Tibial nerve (tissue), 4 donors: ENCODE results near the gene CASTOR1. TPM values are rescaled to one million over a fixed set of nuclear protein-coding genes. Genes with fewer than 3 reads are reported as not detected.
A peak's percentile ranks its signal among the peaks of the same experiment; 100 is the strongest.

Source experiments
- DNase-seq, 2 donors: peaks; one replicate each; pipeline ENCODE4 v3.0.0-alpha.2; 2019; ENCODE audit warnings: low spot score in 2 of 2
- H3K27ac ChIP-seq, 4 donors: fragments of 200-600 bp; sonication (generic) in 3 of 4; one replicate each; pipeline ENCODE4 v1.5.1; 2017 to 2019; ENCODE audit warnings: mild to moderate bottlenecking in 1 of 4
- H3K27me3 ChIP-seq, 2 donors: fragments of 200-600 bp; sonication (generic) in 1 of 2; one replicate each; pipeline versions ENCODE4 v1.5.1 to v1.6.0; 2017 to 2019
- H3K36me3 ChIP-seq, 3 donors: fragments of 200-600 bp; sonication (generic); one replicate each; pipeline ENCODE4 v1.5.1; 2018 to 2019
- H3K4me1 ChIP-seq, 4 donors: fragments of 200-600 bp; sonication (generic) in 3 of 4; one replicate each; pipeline ENCODE4 v1.5.1; 2017 to 2019
- H3K4me3 ChIP-seq, 4 donors: fragments of 200-600 bp; sonication (generic) in 3 of 4; one replicate each; pipeline ENCODE4 v1.5.1; 2017 to 2019; ENCODE audit warnings: mild to moderate bottlenecking in 1 of 4, moderate library complexity in 1 of 4
- H3K9me3 ChIP-seq, 4 donors: fragments of 200-600 bp; sonication (generic) in 3 of 4; one replicate each; pipeline ENCODE4 v1.5.1; 2017 to 2019
- EP300 ChIP-seq, 2 donors: sonication (generic); formaldehyde crosslinking; IDR thresholded peaks; one replicate each; pipeline ENCODE4 v1.6.1; 2017; ENCODE audit warnings: antibody characterized with exemption in 2 of 2, mild to moderate bottlenecking in 1 of 2
- POLR2A ChIP-seq, 2 donors: fragments of 450-650 bp; IDR thresholded peaks; one replicate each; pipeline ENCODE4 v1.6.1; 2017; ENCODE audit warnings: antibody characterized with exemption in 2 of 2, mild to moderate bottlenecking in 2 of 2, moderate library complexity in 2 of 2
- WGBS, 2 donors: methylation state at CpG; one replicate each; pipeline ENCODE4 v1.1.5; 2018; 5-methylcytosine and 5-hydroxymethylcytosine counted together
- total RNA-seq, 4 donors: library from RNA; depleted of rRNA; stranded (reverse); fragments of >200 nt; gene quantifications; one replicate each; pipeline ENCODE4 v1.1.0, GENCODE V29; 2016
- TF ChIP-seq, protein P1 (sequence below), 5 experiments: fragments of 200-600 bp in 3 of 5; fragments of 450-650 bp in 2 of 5; sonication (generic) in 3 of 5; IDR thresholded peaks; one replicate each; pipeline ENCODE4 v1.5.1; 2016 to 2019; ENCODE audit warnings: antibody characterized with exemption in 5 of 5, mild to moderate bottlenecking in 3 of 5, moderate library complexity in 2 of 5

CASTOR1 gene
- total RNA-seq, 4 donors from 2014 or later = 38.7 to 57.9 (median 45.3) TPM

DNA sequence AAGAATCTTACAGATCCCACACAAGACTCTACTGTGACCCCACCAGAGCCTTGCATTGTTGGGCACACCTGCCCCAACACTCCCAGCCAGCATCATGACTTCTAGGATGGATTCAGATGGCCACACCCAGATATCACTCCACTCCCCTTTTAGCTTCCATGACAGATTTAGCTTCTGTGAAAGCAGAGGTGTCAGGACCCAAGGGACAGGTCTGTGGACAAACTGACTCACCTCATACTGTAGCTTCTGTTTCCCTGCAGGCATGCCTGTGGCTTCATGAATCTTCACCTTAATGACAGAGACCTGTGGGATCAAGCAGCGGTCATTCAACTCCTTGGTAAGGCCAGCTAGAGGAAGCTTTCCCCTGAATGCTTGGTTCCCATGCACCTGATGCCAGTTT is 45.9 kb upstream of the CASTOR1 start:
- DNase-seq = no peak
- H3K9me3 ChIP-seq = no peaks in the 10 kb centered on the region
- H3K36me3 ChIP-seq = peaks cover 18 to 96% (median 67%) of the 10 kb centered on the region in 3 donors
- peaks cover 0 to 36% (median 10%) of the 10 kb centered on the region in 4 donors for H3K4me1 ChIP-seq
- TF ChIP-seq, protein P1, sequence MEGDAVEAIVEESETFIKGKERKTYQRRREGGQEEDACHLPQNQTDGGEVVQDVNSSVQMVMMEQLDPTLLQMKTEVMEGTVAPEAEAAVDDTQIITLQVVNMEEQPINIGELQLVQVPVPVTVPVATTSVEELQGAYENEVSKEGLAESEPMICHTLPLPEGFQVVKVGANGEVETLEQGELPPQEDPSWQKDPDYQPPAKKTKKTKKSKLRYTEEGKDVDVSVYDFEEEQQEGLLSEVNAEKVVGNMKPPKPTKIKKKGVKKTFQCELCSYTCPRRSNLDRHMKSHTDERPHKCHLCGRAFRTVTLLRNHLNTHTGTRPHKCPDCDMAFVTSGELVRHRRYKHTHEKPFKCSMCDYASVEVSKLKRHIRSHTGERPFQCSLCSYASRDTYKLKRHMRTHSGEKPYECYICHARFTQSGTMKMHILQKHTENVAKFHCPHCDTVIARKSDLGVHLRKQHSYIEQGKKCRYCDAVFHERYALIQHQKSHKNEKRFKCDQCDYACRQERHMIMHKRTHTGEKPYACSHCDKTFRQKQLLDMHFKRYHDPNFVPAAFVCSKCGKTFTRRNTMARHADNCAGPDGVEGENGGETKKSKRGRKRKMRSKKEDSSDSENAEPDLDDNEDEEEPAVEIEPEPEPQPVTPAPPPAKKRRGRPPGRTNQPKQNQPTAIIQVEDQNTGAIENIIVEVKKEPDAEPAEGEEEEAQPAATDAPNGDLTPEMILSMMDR (IDR thresholded peaks at IDR 0.05) = no peak
- TF ChIP-seq POLR2A (IDR thresholded peaks at IDR 0.05) = no peak
- no peak for TF ChIP-seq EP300 (IDR thresholded peaks at IDR 0.05)
- no peak overlapping the region for H3K4me3 ChIP-seq
- no peaks in the 10 kb centered on the region for H3K27me3 ChIP-seq
- H3K27ac ChIP-seq = no peak overlapping the region
- WGBS, 2 donors = 91 to 100% methylated on average over 1 of the region's 1 CpG

DNA sequence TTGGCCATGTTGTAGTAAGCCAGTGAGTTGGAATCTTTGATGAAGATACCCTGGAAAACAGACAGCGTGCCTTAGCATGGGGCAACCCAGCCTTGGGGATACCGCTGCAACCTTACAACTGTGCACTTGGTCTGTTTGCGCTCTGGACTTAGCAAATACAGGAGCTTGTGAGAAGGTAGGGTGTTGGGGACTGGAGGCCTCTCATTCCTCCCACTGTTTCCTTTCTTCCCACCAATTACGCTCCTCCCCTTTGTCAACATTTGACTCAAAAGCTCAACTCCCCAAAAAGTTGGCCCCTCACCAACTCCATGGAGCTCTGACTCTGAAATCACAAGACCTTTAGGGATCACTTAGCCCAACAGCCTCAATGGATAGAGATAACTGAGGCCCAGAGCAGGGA is 45.3 kb upstream of the CASTOR1 start:
- Histone ChIP-seq H3K27me3 (no peaks in the 10 kb centered on the region), H3K27ac (no peak overlapping the region), H3K36me3 (peaks cover 16 to 90% (median 62%) of the 10 kb centered on the region in 3 donors), H3K4me1 (peaks cover 0 to 30% (median 5%) of the 10 kb centered on the region in 4 donors), H3K9me3 (no peaks in the 10 kb centered on the region), H3K4me3 (no peak overlapping the region)
- WGBS, 2 donors = 85 to 94% methylated on average over 4 of the region's 4 CpGs
- no peak for DNase-seq
- TF ChIP-seq EP300 (IDR thresholded peaks at IDR 0.05) = no peak
- TF ChIP-seq, protein P1 (IDR thresholded peaks at IDR 0.05) = no peak
- TF ChIP-seq POLR2A (IDR thresholded peaks at IDR 0.05) = no peak

DNA sequence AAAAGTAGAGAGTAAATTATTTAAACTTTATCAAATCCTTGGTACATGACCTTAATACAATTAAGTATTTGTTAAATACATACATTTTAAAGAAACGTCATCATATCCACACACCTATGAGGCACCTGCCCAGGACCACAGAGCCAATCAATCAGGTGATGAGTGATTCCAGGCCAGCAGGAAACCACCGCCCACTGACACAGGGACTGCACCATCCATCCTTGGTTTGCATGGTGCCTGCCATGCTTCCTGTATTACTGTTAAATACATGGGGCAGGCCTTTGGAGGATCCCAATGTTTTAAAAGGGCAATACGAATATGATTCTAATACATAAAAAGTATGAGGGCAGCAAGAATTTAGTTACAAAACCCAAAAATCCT is 44.4 kb upstream of the CASTOR1 start:
- TF ChIP-seq EP300 (IDR thresholded peaks at IDR 0.05) = no peak
- TF ChIP-seq, protein P1 (IDR thresholded peaks at IDR 0.05) = no peak
- TF ChIP-seq POLR2A (IDR thresholded peaks at IDR 0.05) = no peak
- H3K9me3 ChIP-seq = no peaks in the 10 kb centered on the region
- H3K4me1 ChIP-seq = peaks cover 0 to 20% (median 5%) of the 10 kb centered on the region in 4 donors
- no peak for DNase-seq
- no peak overlapping the region for H3K4me3 ChIP-seq
- no peak overlapping the region for H3K27ac ChIP-seq
- peaks cover 11 to 81% (median 53%) of the 10 kb centered on the region in 3 donors for H3K36me3 ChIP-seq
- WGBS, 2 donors = 76 to 85% methylated on average over 3 of the region's 3 CpGs
- H3K27me3 ChIP-seq = no peaks in the 10 kb centered on the region

DNA sequence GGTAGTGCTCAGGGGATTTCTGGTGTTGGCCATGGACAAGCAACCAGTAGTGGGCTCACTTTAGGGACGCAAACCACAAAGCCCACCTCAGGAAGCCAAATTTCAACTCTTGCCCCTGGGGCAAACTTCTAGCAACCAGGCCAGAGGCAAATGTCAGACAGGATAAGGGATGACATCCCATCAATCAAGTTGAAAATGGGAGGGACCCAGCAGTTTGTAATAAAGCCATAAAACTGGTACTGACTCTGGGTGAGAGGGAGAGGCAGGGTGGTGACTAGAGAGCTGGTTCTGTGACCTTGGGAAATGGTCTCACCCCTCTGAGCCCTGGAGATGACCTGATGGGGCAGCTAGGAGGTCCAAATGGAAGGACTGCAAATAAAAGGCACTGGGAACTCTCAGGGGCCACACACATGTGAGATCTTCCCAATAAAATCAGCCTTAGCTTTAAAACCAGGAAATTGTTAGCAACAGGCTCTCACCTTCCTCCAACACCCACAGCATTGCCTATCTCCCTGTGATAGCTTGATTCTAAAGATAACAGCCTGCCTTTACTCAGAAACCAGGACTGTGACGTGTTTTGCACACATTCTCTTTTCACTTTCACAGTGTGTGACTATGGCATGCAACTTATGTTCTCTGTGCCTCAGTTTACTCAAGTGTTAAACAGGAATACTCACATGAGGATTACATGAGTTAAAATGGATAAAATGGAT is 43.8 kb upstream of the CASTOR1 start:
- Histone ChIP-seq H3K36me3 (peaks cover 11 to 79% (median 50%) of the 10 kb centered on the region in 3 donors), H3K4me3 (no peak overlapping the region), H3K9me3 (no peaks in the 10 kb centered on the region), H3K4me1 (peaks cover 0 to 16% (median 5%) of the 10 kb centered on the region in 4 donors), H3K27ac (peak overlapping the region in 3 of 4 donors; percentile 31 to 60 (median 55)), H3K27me3 (no peaks in the 10 kb centered on the region)
- 70 to 77% methylated on average over 2 of the region's 2 CpGs for WGBS, 2 donors
- DNase-seq = no peak
- no peak for TF ChIP-seq POLR2A (IDR thresholded peaks at IDR 0.05)
- TF ChIP-seq, protein P1 (IDR thresholded peaks at IDR 0.05) = no peak
- TF ChIP-seq EP300 (IDR thresholded peaks at IDR 0.05) = no peak

DNA sequence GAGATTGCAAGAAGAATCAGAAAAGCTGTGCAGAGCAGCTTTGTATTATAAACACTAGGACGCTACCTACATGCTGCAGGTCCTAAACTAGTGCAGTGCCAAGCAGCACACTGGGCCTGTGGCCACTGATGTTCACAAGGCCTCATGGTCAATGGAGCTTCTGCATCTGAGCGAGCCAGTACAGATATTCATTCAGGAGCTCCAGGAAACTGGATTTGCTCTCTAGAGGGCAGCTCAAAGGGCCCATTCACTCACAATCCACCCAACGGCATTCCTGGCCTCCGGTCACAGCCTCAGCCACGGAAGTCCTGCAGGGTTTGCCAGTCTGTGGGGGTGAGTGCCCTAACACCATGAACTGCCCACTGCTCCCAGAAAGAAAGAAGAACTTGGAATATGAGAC is 43.2 kb upstream of the CASTOR1 start:
- WGBS, 2 donors = 35 to 43% methylated on average over 3 to 5 of the region's 5 CpGs
- Histone ChIP-seq H3K9me3 (no peaks in the 10 kb centered on the region), H3K4me3 (no peak overlapping the region), H3K27ac (peak overlapping the region in 2 of 4 donors; percentile 55 to 60), H3K36me3 (peaks cover 6 to 73% (median 45%) of the 10 kb centered on the region in 3 donors), H3K4me1 (peaks cover 0 to 17% (median 5%) of the 10 kb centered on the region in 4 donors), H3K27me3 (no peaks in the 10 kb centered on the region)
- no peak for DNase-seq
- no peak for TF ChIP-seq POLR2A (IDR thresholded peaks at IDR 0.05)
- TF ChIP-seq EP300 (IDR thresholded peaks at IDR 0.05) = no peak
- TF ChIP-seq, protein P1 (IDR thresholded peaks at IDR 0.05) = no peak
